Hematopoietic multipotent progenitor cell treated with erythropoietin and hydrocortisone succinate and interleukin-3 and kit ligand, for 17 days (in vitro differentiated cells): Measurements from ENCODE around the gene C6orf136.

Source experiments
- DNase-seq: peaks from one replicate; pipeline ENCODE4 v3.0.0-alpha.2; 2015; ENCODE audit warnings: low spot score

The C6orf136 gene, protein sequence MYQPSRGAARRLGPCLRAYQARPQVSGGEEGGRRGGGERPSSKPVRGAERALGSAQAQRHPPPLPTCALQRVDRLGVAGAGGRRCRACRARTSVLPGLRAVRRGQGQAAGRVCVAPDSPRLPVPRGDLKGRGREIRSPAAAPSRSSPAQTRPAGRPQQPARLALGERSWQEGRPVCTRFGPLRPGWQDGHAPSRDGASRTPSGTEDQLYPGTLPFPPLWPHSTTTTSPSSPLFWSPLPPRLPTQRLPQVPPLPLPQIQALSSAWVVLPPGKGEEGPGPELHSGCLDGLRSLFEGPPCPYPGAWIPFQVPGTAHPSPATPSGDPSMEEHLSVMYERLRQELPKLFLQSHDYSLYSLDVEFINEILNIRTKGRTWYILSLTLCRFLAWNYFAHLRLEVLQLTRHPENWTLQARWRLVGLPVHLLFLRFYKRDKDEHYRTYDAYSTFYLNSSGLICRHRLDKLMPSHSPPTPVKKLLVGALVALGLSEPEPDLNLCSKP

DNA sequence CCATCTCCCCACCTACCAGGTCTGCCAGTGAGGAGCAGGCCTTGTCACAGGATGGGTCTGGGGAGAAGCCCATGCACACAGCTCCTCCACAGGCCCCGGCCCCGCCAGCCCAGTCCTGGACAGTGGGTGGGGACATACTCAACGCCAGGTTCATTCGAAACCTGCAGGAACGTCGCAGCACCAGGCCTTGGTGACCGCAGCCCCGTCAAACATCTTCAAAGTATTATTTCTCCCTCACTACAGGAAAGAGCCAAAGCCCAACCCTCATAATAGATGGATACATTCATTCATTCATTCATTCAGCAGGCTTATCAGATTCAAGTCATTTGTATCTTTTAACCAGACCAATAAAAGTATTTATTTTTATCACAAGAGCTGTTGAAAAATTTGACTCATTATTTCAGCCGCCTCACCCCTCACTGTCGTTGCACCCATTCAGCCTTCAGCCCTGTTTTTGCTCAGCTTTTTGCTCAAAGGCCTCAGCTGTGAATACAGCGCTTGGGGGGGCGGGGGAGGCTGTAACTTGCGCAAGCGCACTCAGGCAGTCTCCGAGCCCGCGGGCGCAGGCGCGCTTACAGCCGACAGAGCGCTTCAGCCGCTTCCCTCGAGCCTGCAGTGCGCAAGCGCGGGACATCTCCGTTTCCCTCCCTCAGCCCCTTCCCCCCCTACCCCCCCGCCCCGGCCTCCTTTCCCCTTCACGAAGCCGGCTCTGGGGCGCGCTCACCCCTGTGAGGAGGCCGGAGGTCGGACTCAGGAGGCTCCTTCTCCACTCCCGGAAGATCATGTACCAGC lies at the start of gene C6orf136:
Gene C6orf136, plus strand, starts transcription at position 684 of the 792 bp plus-strand sequence. Its CDS starts 99 bp downstream, at position 783.
- peak; percentile 77 for DNase-seq

DNA sequence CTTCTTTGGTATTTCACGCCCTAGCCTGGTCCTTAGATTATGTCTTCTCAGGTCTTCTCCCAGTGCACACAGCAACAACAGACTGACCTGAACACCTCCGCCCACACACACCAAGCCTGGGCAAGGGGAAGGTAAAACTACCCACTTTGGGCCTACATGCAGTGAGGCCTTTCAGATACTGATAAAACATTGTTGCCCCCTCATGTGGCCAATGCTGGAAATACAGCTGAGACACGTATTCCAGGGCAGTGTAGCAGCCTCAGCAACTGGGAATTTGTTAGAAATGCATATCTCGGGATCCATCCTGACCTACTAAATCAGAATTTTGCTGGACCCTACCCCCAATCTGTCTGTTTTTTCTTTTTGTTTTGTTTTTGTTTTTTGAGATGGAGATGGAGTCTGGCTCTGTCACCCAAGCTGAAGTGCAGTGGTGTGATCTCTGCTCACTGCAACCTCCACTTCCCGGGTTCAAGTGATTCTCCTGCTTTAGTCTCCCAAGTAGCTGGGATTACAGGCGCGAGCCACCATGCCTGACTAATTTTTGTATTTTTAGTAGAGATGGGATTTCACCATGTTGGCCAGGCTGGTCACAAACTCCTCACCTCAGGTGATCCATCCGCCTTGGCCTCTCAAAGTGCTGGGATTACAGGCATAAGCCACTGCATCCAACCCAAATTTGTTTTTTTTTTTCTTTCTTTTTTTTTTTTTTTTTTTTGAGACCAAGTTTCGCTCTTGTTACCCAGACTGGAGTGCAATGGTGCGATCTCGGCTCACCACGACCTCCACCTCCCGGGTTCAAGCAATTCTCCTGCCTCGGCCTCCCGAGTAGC lies 49.4 kb upstream of the C6orf136 start:
- DNase-seq: peak; percentile 89

DNA sequence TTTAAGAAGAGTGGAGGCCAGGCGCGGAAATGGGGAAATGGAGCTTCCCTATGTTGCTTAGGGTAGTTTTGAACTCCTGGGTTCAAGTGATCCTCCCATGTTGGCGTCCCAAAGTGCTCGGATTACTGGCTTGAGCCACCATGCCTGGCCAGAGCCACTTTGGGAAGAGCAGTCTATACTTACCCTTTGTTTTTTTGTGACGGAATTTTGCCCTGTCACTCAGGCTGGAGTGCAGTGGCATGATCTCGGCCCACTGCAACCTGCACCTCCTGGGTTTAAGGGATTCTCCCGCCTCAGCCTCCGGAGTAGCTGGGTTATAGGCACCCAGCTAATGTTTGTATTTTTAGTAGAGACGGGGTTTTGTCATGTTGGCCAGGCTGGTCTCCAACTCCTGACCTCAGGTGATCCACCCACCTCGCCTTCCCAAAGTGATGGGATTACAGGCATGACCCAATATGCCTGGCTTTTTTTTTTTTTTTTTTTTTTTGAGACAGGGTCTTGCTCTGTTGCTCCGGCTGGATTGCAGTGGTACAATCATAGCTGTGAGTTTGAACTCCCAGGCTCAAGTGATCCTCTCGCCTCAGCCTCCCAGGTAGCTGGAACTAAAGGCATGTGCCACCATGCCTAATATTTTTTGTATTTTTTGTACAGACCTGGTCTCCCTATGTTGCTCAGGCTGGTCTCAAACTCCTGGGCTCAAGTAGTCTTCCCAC lies 47.9 kb upstream of the C6orf136 start:
- no peak for DNase-seq

DNA sequence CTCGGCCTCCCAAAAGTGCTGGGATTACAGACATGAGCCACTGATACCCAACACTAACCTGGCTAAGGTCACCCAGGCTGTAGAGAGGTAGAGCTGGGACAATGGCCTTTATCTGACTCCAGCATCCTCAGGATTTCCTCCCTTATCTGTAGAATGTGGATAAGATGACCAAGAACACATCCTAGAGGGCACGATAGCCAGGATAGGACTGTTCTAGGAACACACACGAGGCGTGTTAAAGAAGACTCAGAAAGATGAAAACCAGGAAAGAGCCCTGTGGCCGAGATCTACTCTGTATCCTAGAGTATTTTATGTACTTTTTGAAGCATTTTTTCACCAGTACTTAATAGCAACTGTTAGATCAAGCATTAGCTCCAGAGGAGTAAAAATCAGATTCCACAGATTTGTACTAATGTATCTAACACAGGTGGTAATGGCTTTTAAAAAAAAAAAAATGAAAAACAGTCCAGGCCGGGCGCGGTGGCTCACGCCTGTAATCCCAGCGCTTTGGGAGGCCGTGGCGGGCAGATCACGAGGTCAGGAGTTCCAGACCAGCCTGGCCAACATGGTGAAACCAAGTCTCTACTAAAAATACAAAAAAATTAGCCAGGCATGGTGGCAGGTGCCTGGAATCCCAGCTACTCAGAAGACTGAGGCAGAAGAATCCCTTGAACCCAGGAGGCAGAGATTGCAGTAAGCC lies 47.2 kb upstream of the C6orf136 start:
- DNase-seq: no peak

DNA sequence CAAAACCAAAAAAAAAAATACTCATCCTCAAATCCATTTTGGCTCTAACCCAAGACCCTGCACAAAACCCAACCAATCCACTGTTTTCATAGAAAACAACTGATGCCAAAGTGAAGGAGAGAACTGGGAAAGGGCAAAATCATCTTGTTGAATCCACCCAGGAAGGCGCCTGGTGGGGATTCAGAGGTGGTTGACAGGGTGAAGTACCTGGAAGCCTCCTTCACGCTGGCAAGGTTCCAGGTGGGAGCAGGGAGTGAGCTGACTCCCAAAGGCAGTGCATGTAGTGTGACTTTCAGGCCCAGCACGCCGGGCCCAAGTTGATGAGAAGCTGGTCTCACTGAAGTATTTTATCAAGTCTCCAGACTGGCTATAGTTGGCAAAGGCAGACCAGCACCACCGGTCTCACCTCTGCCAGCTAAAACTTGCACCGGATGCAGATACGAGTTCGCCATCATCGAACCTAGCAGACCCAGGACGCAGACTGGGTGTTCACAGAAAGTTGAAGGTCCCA lies 46.4 kb upstream of the C6orf136 start:
- DNase-seq: no peak

DNA sequence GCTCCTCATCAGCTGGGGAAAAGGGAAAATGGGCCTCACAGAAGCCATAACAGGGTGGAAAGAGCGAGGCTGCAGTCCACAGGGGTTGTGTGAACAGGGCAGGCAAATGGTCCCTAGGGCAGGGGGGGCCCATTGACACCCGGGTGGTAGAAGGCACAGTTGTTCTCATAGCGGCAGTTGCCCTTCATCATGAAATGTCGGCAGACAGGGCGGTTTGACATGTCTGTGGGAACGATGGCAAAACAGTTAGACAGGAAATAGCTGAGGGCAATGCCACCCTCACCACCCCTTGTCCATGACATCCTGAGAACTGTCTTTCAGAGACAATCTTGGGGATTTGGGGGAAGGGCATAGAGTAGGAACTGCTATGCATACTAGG lies 45.5 kb upstream of the C6orf136 start:
- no peak for DNase-seq

DNA sequence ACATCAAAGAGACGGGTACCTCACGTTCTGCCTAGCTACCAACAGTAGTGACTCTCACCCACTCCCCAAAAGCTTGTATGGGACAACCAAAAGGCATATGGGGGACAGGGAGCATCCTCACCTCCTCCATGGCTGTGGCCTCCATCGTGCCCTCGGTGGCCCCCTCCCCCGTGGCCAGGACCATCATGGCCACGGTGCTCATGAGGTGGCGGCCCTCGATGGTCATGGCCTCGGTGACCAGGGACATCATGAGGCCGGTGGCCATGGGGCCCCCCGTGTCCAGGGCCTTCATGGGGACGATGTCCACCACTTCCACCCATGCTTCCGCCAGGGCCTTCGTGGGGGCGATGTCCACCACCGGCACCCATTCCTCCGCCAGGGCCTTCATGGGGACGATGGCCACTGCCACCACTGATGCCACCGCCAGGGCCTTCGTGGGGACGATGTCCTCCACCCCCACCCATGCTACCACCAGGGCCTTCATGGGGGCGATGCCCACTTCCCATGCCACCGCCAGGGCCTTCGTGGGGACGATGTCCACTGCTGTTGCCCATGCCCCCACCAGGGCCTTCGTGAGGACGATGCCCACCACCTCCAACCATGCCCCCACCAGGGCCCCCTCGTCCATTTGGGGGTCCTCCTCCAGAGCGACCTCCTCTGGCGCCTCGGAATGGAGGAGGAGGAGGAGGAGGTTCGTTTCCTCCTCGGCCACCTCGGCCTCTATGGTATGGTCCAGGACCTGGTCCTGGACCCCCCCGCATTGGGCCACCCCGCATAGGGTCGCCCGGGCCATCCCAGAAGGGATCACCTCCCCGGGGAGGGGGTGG lies 44.9 kb upstream of the C6orf136 start:
- DNase-seq: no peak

DNA sequence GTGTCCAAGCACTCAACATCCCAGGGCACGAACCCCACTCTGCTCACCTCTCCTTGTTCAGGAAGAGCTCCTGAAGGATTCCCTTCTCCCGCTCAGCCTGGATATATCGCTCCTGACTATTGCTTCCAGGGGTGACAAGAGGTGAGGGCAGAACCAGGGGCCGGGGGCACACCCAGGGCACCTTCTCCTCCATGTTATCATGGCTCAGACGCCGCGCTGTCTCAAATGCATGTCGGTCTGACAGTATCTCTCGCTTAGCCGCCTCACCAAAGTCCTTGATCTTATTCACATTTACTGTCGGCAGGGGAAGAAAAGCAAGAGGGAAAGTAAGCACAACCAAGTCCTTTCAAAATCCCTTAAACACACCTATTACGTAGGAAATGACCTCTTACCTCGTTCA lies 43.0 kb upstream of the C6orf136 start:
- DNase-seq: no peak

DNA sequence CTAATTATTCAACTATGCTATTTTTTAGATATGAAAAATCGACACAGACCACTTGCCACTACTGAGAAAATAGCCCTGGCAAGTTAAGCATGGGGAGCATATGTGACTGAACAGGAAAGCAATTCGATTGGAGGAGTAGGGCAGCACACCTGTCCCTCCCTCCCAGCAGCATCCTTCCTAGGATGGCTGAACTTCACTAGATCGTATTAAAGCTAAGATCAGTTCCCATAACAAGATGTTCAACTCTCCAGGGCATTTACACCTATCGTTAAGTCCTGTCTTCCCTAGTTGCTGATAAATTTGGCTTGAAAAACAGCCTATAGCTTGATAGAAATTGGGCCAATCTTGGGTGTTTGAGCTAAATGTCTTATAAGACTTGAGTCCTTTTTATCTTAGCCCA lies 36.9 kb upstream of the C6orf136 start:
- DNase-seq: no peak

DNA sequence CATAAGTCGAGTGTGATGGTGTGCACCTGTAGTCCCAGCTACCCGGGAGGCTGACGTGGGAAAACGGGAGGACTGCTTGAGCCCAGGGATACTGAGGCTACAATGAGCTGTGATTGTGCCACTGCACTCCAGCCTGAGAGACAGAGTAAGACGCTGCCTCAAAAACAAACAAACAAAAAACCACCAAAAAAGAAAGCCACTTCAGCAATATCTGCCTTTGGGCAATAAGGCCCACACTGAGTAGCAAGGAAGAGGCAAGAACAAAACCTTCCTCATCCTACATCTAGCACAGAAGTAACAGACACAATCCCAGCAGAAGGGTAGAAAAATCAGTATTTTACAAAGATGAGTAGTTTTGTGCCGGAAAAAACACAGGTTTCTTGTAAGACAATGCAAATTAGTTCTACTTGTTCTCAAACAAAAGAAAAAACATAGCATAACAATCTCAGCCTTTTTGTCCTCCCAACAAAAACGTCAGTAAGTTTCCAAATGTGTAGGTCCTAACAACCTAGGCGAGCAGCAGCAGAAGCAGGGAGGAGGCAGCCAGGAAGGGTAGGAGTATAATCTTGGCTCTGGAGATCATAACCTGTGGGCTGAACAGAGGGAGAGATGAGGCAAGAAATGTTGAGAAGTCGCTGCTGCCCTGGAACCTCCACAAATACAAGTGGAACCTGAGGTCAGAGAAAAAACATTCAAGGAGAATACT lies 35.6 kb upstream of the C6orf136 start:
- peak; percentile 5 for DNase-seq

DNA sequence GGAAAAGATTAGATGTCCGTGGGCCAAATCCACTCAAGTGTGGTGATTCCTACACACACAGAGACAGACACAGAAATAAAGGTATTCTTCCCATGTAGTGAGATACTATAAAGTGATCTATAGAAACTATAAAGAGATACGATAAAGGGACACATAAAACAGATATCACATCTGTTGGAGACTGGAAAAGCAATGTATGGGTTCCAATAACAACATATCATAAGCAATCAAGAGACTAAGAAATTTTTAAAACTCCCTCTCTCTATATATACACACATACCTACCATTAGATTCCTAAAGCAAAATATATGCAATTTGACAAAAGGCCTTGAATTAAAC lies 35.1 kb upstream of the C6orf136 start:
- no peak for DNase-seq

DNA sequence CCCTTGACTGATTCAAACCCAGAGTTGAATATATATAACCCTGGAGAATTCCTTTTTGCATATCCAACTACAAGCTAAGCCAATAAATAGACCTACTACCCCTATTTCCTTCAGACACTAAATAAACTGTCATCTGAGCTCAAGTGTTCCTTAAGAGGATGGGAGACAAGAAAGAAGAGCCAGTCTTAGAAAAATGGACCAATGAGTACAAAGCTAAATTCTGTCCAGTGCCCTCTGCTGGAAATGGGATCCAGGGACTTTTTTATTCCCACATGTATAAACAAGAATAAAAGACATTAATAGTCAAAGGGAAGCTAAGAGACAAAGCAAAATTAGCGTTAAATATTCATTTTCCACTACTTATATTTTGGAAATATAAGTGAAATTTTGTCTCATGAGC lies 34.7 kb upstream of the C6orf136 start:
- peak; percentile 43 for DNase-seq

DNA sequence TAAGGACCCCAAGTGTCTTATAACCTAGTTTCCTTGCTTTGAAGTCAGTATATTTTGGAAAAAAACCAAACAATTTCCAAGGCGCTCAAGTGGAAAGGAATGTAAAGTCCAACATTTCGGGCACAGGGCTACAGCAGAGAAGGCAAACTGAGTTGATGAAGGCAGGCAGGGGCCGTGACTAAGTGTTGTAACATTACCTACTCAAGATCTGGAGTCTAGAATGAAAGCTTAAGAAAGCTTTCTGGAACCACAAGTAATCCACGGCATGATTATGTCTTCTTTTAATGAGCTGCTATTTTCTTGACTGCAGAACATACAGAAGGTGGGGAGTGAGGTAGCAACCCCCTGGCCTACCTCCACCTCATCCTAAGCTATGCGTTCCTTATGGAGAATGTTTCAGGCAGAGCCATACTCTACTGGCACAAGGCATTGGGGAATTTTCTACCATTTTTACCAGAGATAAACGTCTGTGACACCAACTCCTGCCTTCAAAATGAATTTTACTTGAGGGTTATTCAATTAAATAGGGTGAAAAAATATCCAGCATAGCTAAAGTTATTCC lies 34.2 kb upstream of the C6orf136 start:
- DNase-seq: peak; percentile 19

DNA sequence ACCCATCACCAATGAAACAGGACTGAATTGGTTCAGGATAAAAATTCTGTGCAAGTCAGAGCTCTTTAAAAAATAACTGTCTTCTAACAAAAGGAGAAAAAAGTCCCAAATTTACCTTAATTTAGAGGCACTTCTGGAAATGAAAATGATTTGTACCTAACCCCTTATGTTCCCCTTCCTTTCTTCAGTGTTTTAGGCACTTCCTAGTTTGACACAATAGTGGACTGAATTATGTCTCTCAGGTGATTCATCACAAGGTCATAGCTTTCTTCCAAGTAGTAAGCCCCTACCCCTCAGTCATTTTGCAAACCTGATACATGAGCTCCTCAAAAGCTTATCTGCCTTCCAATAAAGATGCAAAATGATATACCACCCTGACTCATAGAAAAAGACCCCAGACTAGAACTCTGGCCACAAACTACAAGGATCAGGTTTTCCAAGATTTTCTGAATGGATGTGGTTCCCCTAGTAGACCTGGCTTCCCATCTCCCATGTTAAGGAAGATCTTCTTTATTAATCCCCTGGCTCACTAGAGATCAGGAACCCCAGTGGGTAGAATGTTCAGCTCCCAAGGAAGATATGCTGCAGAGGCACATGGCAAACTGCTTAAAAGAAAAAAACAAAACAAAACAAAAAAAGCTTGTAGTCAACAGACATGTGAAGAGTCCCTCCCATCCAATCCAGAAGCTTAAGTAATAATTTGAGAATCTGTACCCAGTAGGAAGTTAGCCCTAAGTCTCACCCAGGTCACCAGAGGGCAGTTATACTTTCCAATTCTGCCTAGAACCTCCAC lies 33.5 kb upstream of the C6orf136 start:
- peak; percentile 48 for DNase-seq

DNA sequence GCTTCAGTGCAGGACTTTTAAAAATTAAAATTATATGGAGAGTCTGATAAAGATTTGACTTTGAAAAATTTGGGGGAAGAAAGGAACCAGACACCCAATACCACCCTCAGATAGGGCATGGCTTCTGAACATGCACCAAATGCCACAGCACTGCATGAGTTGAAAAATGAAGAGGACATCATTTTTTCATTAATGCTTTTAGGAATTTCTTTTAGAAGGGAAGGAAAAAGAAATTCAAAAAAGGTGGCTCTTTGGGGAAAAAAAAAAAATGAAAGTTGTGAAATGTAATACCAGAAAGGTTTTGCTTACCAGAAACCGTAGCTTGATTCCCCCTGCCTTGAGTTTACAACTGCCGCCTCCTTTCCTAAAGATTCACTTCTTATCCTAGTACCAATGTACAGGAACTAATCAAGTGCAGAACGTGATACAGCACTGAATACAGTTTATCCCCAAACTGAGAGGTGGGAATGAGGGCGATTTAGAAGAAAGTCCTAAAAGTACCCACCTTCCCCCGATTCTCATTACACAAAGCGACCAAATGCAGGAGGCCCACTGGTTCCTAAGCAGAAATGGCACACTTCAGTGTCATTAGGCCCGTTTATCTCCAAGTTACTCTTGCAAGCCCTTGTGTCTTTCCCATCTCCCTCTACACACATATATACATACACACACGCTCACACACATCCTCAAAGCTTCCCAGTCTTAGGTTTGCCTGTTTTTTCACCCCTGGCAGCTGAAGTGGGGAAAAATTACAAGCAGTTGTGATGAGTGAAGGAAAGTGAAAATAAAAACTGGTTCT lies 32.7 kb upstream of the C6orf136 start:
- no peak for DNase-seq

DNA sequence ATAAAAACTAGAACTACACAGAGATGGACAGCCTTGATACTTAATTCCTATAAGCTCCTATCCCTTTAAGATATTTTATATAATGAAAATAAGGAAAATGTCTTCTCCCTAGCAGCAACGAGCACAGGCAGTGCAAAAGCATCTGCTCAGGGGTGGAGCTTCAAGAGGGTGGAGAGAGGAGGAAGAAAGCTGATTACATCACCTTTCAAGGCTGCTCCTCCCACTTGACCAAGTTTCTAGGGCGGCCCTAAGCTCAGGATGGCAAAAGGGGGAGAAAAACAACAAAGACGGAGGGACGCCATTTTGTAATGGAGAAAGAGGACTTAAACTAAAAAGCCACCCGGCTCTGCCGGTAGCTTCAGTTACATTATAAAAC lies 32.1 kb upstream of the C6orf136 start:
- DNase-seq: peak; percentile 98

DNA sequence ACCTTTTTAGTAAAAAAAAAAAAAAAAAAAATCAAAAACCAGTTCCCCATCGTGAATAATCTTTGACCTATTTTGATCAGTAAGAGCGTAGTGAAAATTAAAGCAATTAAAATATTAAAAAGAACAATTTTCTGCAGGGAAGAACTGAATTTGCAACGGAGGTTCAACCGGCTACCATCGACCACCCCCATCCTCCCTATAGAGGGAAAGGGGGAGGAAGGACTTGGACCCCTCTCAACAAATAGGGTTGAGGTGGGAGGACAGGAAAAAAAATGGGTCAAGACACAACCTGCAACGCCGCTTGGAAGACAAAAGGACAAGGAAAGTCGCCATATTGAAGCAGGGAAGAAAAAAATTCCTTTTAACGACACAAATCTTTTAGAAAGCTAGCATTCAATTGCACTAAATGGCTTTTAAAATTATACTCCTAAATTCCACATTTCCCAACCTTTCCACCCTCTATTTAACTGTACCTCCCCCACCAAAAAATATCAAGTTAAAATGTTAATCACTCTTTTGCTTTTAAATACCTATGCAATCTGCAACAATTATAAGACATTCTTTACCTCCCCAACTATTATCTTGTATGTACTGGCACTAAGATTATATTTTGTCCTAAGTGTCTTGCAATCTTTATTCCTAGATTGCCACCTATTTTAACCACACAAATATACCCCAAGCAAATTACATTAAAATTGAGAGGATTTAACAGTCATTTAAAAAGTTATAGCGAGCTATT lies 31.5 kb upstream of the C6orf136 start:
- peak; percentile 85 for DNase-seq
